IMR-90 (cell line): ENCODE measurements around the gene PALLD. TPM values are rescaled to one million over a fixed set of nuclear protein-coding genes. Genes with fewer than 3 reads are reported as not detected.
A peak's percentile ranks its signal among the peaks of the same experiment; 100 is the strongest.

Experiments
- ATAC-seq: fragments of 200-7000 bp; cut with Tn5 transposase; 2 replicates; pipeline ENCODE4 v1.9.1; 2020; ENCODE audit warnings: low read depth, mild to moderate bottlenecking, moderate library complexity
- BruUV-seq: library from RNA; stranded (reverse); fragments of 400-500 nt; replicated peaks from 2 replicates; lab custom pipeline; 2021; lab: Mats Ljungman, UMichigan
- CTCF ChIA-PET: fragments of 300-600 bp; formaldehyde crosslinking; extraction: SDS; loops from one replicate; lab custom pipeline; 2021; ENCODE audit warnings: antibody characterized with exemption; lab: Yijun Ruan, JAX
- POLR2A ChIA-PET: fragments of 300-600 bp; sonication (Branson Sonifier 250); formaldehyde crosslinking; loops from one replicate; lab custom pipeline; 2022; ENCODE audit warnings: antibody characterized with exemption; ENCODE audit not compliant: unreplicated experiment; lab: Charles Lee
- DNase-seq: peaks from one replicate; pipeline ENCODE4 v3.0.0; 2013
- H2AFZ ChIP-seq: replicated peaks from 2 replicates; pipeline ENCODE3; 2013; ENCODE audit warnings: low read length, mild to moderate bottlenecking; ENCODE audit not compliant: poor library complexity
- H2AK5ac ChIP-seq: 2 replicates; pipeline ENCODE4 v1.6.1; 2013; ENCODE audit warnings: low read depth, low read length, inconsistent platforms
- H2AK9ac ChIP-seq: replicated peaks from 2 replicates; pipeline ENCODE3; 2013; ENCODE audit warnings: mild to moderate bottlenecking, low read depth, low read length, moderate library complexity; ENCODE audit not compliant: poor library complexity
- H2BK120ac ChIP-seq: 2 replicates; pipeline ENCODE4 v1.6.1; 2013; ENCODE audit warnings: low read depth, low read length, inconsistent platforms
- H2BK15ac ChIP-seq: 3 replicates; pipeline ENCODE4 v1.6.1; 2013; ENCODE audit warnings: low read depth, low read length, inconsistent platforms
- H2BK20ac ChIP-seq: 2 replicates; pipeline ENCODE4 v1.6.1; 2013; ENCODE audit warnings: low read depth, mild to moderate bottlenecking, inconsistent platforms, low read length, moderate library complexity
- H2BK5ac ChIP-seq: 2 replicates; pipeline ENCODE4 v1.6.1; 2013; ENCODE audit warnings: mild to moderate bottlenecking, low read depth, low read length, inconsistent platforms; ENCODE audit not compliant: poor library complexity, severe bottlenecking
- H3K14ac ChIP-seq: replicated peaks from 2 replicates; pipeline ENCODE4 v1.6.1; 2013; ENCODE audit warnings: low read depth, low read length, inconsistent platforms
- H3K18ac ChIP-seq: 2 replicates; pipeline ENCODE4 v1.6.1; 2013; ENCODE audit warnings: low read depth, low read length, control low read depth
- H3K23ac ChIP-seq: 2 replicates; pipeline ENCODE4 v1.6.1; 2013; ENCODE audit warnings: low read depth, low read length, inconsistent platforms
- H3K27ac ChIP-seq: 2 replicates; pipeline ENCODE4 v1.5.1; 2013; ENCODE audit warnings: mild to moderate bottlenecking, control low read depth, low read length; ENCODE audit not compliant: insufficient read depth
- H3K27me3 ChIP-seq: 2 replicates; pipeline ENCODE4 v1.6.1; 2013; ENCODE audit warnings: low read length; ENCODE audit not compliant: control insufficient read depth, insufficient read depth
- H3K36me3 ChIP-seq: 2 replicates; pipeline ENCODE4 v1.6.1; 2013; ENCODE audit warnings: low read length, mixed read lengths; ENCODE audit not compliant: control insufficient read depth, insufficient read depth
- H3K4ac ChIP-seq: 2 replicates; pipeline ENCODE4 v1.6.1; 2013; ENCODE audit warnings: low read depth, low read length, inconsistent platforms
- H3K4me1 ChIP-seq: 2 replicates; pipeline ENCODE4 v1.6.1; 2013; ENCODE audit warnings: low read length, mixed read lengths; ENCODE audit not compliant: control insufficient read depth, insufficient read depth
- H3K4me2 ChIP-seq: 2 replicates; pipeline ENCODE4 v1.6.1; 2013; ENCODE audit warnings: low read depth, mild to moderate bottlenecking, control low read depth, low read length, moderate library complexity
- H3K4me3 ChIP-seq: 2 replicates; pipeline ENCODE4 v1.5.1; 2013; ENCODE audit warnings: low read depth, mild to moderate bottlenecking, control low read depth, low read length, moderate library complexity; ENCODE audit not compliant: insufficient read depth
- H3K56ac ChIP-seq: 2 replicates; pipeline ENCODE4 v1.6.1; 2013; ENCODE audit warnings: low read length, inconsistent platforms; ENCODE audit not compliant: insufficient read depth; ENCODE audit errors: extremely low read depth
- H3K79me1 ChIP-seq, 2 experiments: 2 replicates each; pipeline ENCODE4 v1.6.1; 2013; ENCODE audit warnings: low read length in 2 of 2, inconsistent platforms in 1 of 2, low read depth in 1 of 2
- H3K9ac ChIP-seq: 2 replicates; pipeline ENCODE4 v1.6.1; 2013; ENCODE audit warnings: low read depth, low read length, control low read depth
- H3K9me1 ChIP-seq: 2 replicates; pipeline ENCODE4 v1.6.1; 2013; ENCODE audit warnings: low read length, inconsistent platforms; ENCODE audit not compliant: insufficient read depth
- H3K9me3 ChIP-seq: 2 replicates; pipeline ENCODE4 v1.6.1; 2013; ENCODE audit warnings: low read length; ENCODE audit not compliant: control insufficient read depth, insufficient read depth
- H4K20me1 ChIP-seq: 2 replicates; pipeline ENCODE4 v1.6.1; 2013; ENCODE audit warnings: low read length, inconsistent platforms; ENCODE audit not compliant: insufficient read depth
- H4K5ac ChIP-seq: 2 replicates; pipeline ENCODE4 v1.6.1; 2013; ENCODE audit warnings: mild to moderate bottlenecking, low read depth, low read length, control low read depth
- H4K8ac ChIP-seq, 2 experiments: 2 replicates each; pipeline ENCODE4 v1.6.1; 2013; ENCODE audit warnings: low read depth in 2 of 2, low read length in 2 of 2, control low read depth in 1 of 2, inconsistent platforms in 1 of 2
- H4K91ac ChIP-seq: 2 replicates; pipeline ENCODE4 v1.6.1; 2013; ENCODE audit warnings: low read depth, low read length, inconsistent platforms; ENCODE audit not compliant: insufficient read depth
- BHLHE40 ChIP-seq: fragments of 150-350 bp; IDR thresholded peaks from 2 replicates; pipeline ENCODE4 v1.6.1; 2016; ENCODE audit warnings: mild to moderate bottlenecking, low read depth, low read length
- MAFK ChIP-seq: IDR thresholded peaks from 2 replicates; pipeline ENCODE4 v1.6.1; 2012; ENCODE audit warnings: low read depth, low read length, improper control_type of control experiment
- MAZ ChIP-seq: IDR thresholded peaks from 2 replicates; pipeline ENCODE4 v1.6.1; 2012; ENCODE audit warnings: low read depth, mild to moderate bottlenecking, low read length, improper control_type of control experiment, moderate library complexity, borderline replicate concordance
- NFE2L2 ChIP-seq: fragments of 150-350 bp; IDR thresholded peaks from 2 replicates; pipeline ENCODE4 v1.6.1; 2016; ENCODE audit warnings: low read depth, mild to moderate bottlenecking, low read length
- RFX5 ChIP-seq: IDR thresholded peaks from 2 replicates; pipeline ENCODE4 v1.8.0; 2012; ENCODE audit warnings: low read depth, mild to moderate bottlenecking, low read length, moderate library complexity
- SMC3 ChIP-seq: fragments of 150-350 bp; IDR thresholded peaks from 2 replicates; pipeline ENCODE4 v1.6.1; 2016; ENCODE audit warnings: low read depth, mild to moderate bottlenecking, antibody characterized with exemption, low read length, moderate library complexity
- WGBS, 2 experiments: methylation state at CpG; one replicate each; pipeline versions ENCODE4 v1.1.5 to v1.1.7; 2013; ENCODE audit warnings: missing lambda C conversion rate in 2 of 2; ENCODE audit not compliant: insufficient read length in 1 of 2; ENCODE audit errors: extremely low coverage in 2 of 2; 5-methylcytosine and 5-hydroxymethylcytosine counted together
- dilution Hi-C: fragments of 300-500 bp; cut with HindIII; formaldehyde crosslinking; loops from one replicate; pipeline ENCODE4 v1.14.3; 2018; ENCODE audit warnings: low sequenced_read_pairs; ENCODE audit not compliant: unreplicated experiment
- in situ Hi-C: fragments of 300-500 bp; cut with MboI; formaldehyde crosslinking; loops from 3 replicates; pipeline ENCODE4 v1.14.3; 2019; ENCODE audit warnings: low sequenced_read_pairs, inconsistent platforms, mixed read lengths
- intact Hi-C: fragments of 100-400 bp; cut with micrococcal nuclease; formaldehyde crosslinking; loops from 2 replicates; pipeline ENCODE4 v1.10.0; 2022
- polyA plus RNA-seq, 3 experiments: library from polyadenylated mRNA; depleted of rRNA; stranded (reverse); fragments of >200 nt; gene quantifications; 2 replicates each; pipeline ENCODE4 v1.2.3, GENCODE V29; 2012; ENCODE audit warnings: low replicate concordance in 1 of 3
- total RNA-seq: library from RNA; depleted of rRNA; stranded (reverse); fragments of >200 nt; gene quantifications from 2 replicates; pipeline ENCODE4 v1.2.3, GENCODE V29; 2012

The PALLD gene
- total and polyA plus RNA-seq, 2 of the 4 experiments (the other 2 are of a cell fraction) = 91.0 to 91.9 TPM

DNA sequence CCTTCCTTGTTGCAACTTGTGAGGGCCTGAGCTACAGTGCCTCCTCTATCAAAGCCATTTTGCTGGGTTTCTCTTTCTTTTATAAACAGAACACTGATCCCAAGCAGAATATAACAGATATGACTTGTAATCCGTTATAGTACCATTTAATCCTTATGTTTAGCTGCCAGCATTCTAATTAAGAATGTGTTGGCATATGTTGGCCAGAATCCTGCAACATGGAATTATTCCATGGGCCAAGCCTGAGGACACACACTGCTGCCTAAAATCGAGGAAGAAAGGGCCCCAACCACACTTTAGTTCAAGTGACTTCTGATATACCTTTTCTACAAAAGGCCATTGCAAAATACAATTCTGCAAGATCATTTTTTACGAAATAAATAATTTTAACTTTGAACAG, 28.0 kb downstream of the PALLD start:
- in situ Hi-C loops = loop anchor here (25.0 kb wide), 2 partner anchors 113 to 338 kb away; no protein-coding TSS in a partner anchor
- WGBS, 2 experiments = no CpG with 5 or more reads among the region's 3 CpGs

More for the DNA sequence above, 28.0 kb downstream of the PALLD start:
- Histone ChIP-seq H3K4ac (peak overlapping the region; percentile 65), H4K8ac (peak overlapping the region in 1 of 2 experiments; percentile 70; a peak in 1 of 4 replicates), H2BK120ac (peak overlapping the region; percentile 68), H2BK15ac (peak overlapping the region; percentile 85; the same call in 1 of the 3 replicates), H3K4me3 (no peak overlapping the region), H3K18ac (peak overlapping the region; percentile 94; the same call in 1 of the 2 replicates), H3K27ac (no peak overlapping the region), H3K56ac (no peak overlapping the region), H4K91ac (peak overlapping the region; percentile 86), H3K9me3 (no peaks in the 10 kb centered on the region), H3K9me1 (peaks cover 13% of the 10 kb centered on the region), H3K36me3 (no peaks in the 10 kb centered on the region), H2BK20ac (peak overlapping the region; percentile 78; the same call in 1 of the 2 replicates), H2AFZ (no peak overlapping the region), H3K14ac (peak overlapping the region; percentile 50), H2AK5ac (peak overlapping the region; percentile 77), H4K5ac (peak overlapping the region; percentile 74; the same call in 1 of the 2 replicates), H2AK9ac (no peak overlapping the region), H4K20me1 (no peaks in the 10 kb centered on the region), H3K4me1 (peaks cover 15% of the 10 kb centered on the region), H3K4me2 (no peak overlapping the region), H3K23ac (no peak overlapping the region; the same call in 1 of the 2 replicates), H3K27me3 (no peaks in the 10 kb centered on the region), H2BK5ac (no peak overlapping the region), H3K79me1 (no peaks in the 10 kb centered on the region), H3K9ac (no peak overlapping the region)
- intact Hi-C loops (loop anchor here (5.0 kb wide), 1 partner anchor 187 kb away; no protein-coding TSS in a partner anchor), dilution Hi-C loops (no loop called here)
- no peak for DNase-seq
- TF ChIP-seq BHLHE40 (no peak), NFE2L2 (no peak), MAFK (no peak), MAZ (no peak), SMC3 (no peak), RFX5 (no peak)
- CTCF ChIA-PET = no interaction called here
- POLR2A ChIA-PET = no interaction called here
- ATAC-seq = no peak
- BruUV-seq = no TSS peak
